Aorta (tissue), 5 donors: ENCODE results near the gene DRGX. TPM values are rescaled to one million over a fixed set of nuclear protein-coding genes. Genes with fewer than 3 reads are reported as not detected.

Source experiments
- ATAC-seq: fragments of 200-7000 bp; cut with Tn5 transposase; one replicate; pipeline ENCODE4 v1.9.1; 2022; ENCODE audit warnings: moderate library complexity; ENCODE audit not compliant: low FRiP score
- DNase-seq, 2 donors: peaks; one replicate each; pipeline ENCODE4 v3.0.0-alpha.2; 2020
- H3K27ac ChIP-seq, 2 donors: one replicate each; pipeline ENCODE4 v1.5.1; 2013; ENCODE audit warnings: low read length in 2 of 2, mild to moderate bottlenecking in 2 of 2, moderate library complexity in 2 of 2, control low read depth in 1 of 2, inconsistent platforms in 1 of 2, low read depth in 1 of 2
- H3K27me3 ChIP-seq, 2 donors: one replicate each; pipeline ENCODE4 v1.6.1; 2013; ENCODE audit warnings: control low read depth in 1 of 2, low read length in 1 of 2, mild to moderate bottlenecking in 1 of 2, moderate library complexity in 1 of 2; ENCODE audit not compliant: insufficient read depth in 2 of 2, control insufficient read depth in 1 of 2
- H3K36me3 ChIP-seq, 2 donors: one replicate each; pipeline ENCODE4 v1.6.1; 2013; ENCODE audit warnings: control low read depth in 1 of 2, low read length in 1 of 2, mild to moderate bottlenecking in 1 of 2; ENCODE audit not compliant: insufficient read depth in 2 of 2, control insufficient read depth in 1 of 2
- H3K4me1 ChIP-seq, 2 donors: one replicate each; pipeline ENCODE4 v1.6.1; 2013; ENCODE audit warnings: low read length in 2 of 2, control low read depth in 1 of 2, mild to moderate bottlenecking in 1 of 2, moderate library complexity in 1 of 2; ENCODE audit not compliant: insufficient read depth in 2 of 2, control insufficient read depth in 1 of 2
- H3K4me3 ChIP-seq, 2 donors: one replicate each; pipeline ENCODE4 v1.5.1; 2013; ENCODE audit warnings: low read length in 2 of 2, control low read depth in 1 of 2, mild to moderate bottlenecking in 1 of 2
- H3K9me3 ChIP-seq: one replicate; pipeline ENCODE4 v1.6.1; 2013; ENCODE audit warnings: mild to moderate bottlenecking, low read length; ENCODE audit not compliant: control insufficient read depth
- WGBS, 2 donors: extraction: QIAGEN DNeasy Blood & Tissue Kit; methylation state at CpG; one replicate each; pipeline ENCODE4 v1.1.7; 2013; 5-methylcytosine and 5-hydroxymethylcytosine counted together
- intact Hi-C, 2 donors: fragments of 100-400 bp; cut with DNase I; formaldehyde crosslinking; loops; one replicate each; pipeline versions ENCODE4 v1.14.2 to v1.15.0; 2022
- polyA plus RNA-seq, 2 donors: library from polyadenylated mRNA; stranded (reverse); fragments of 200-250 nt; gene quantifications; one replicate each; pipeline ENCODE4 v1.2.3, GENCODE V29; 2013
- total RNA-seq, 2 donors: library from RNA; stranded (reverse); fragmentation: NEBNext Ultra II Directional; extraction: Animal tissue kit (Norgen Biotek cat#: 25700); gene quantifications; one replicate each; pipeline ENCODE4 v1.2.1, GENCODE V29; 2021
- donor health status: healthy with polysubstance abuse.
- donor health status: Bipolar disorder and iron deficiency.
- donor health status: DM: no; HTN: no; CAD: no.
- donor health status: DM: no; HTN: no; CAD: no.
- donor health status: DM: yes; HTN: yes; CAD: no.

The DRGX gene
- total and polyA plus RNA-seq, 4 donors: not detected

- WGBS, 2 donors: 85 to 87% methylated on average over 20 of the region's 20 CpGs
These were observed 70.6 kb downstream of the DRGX start for GRCh38 chr10:49325131-49325915.

GRCh38 chr10:49324711-49325110 is 71.2 kb downstream of the DRGX start:
- DNase-seq (no peak), ATAC-seq (no peak)
- Histone ChIP-seq H3K27ac (no peak overlapping the region), H3K4me1 (no peaks in the 10 kb centered on the region), H3K27me3 (no peaks in the 10 kb centered on the region), H3K36me3 (no peaks in the 10 kb centered on the region), H3K4me3 (no peak overlapping the region), H3K9me3 (no peaks in the 10 kb centered on the region)
- intact Hi-C loops: no loop called here
- WGBS, 2 donors: 74 to 76% methylated on average over 4 of the region's 4 CpGs

More at GRCh38 chr10:49325131-49325915, 70.6 kb downstream of the DRGX start:
- intact Hi-C loops: no loop called here
- Histone ChIP-seq H3K27me3 (no peaks in the 10 kb centered on the region), H3K4me3 (no peak overlapping the region), H3K9me3 (no peaks in the 10 kb centered on the region), H3K4me1 (no peaks in the 10 kb centered on the region), H3K27ac (no peak overlapping the region), H3K36me3 (no peaks in the 10 kb centered on the region)
- ATAC-seq (no peak), DNase-seq (no peak)

GRCh38 chr10:49323896-49324270 is 72.0 kb downstream of the DRGX start:
- H3K27me3 ChIP-seq: no peaks in the 10 kb centered on the region
- 89 to 91% methylated on average over 9 of the region's 9 CpGs for WGBS, 2 donors
- no peak overlapping the region for H3K27ac ChIP-seq
- no peaks in the 10 kb centered on the region for H3K9me3 ChIP-seq
- ATAC-seq: no peak
- no peaks in the 10 kb centered on the region for H3K36me3 ChIP-seq
- no peaks in the 10 kb centered on the region for H3K4me1 ChIP-seq
- no peak for DNase-seq
- H3K4me3 ChIP-seq: no peak overlapping the region
- intact Hi-C loops: no loop called here

- ATAC-seq: no peak
- 37 to 48% methylated on average over 7 of the region's 7 CpGs for WGBS, 2 donors
- Histone ChIP-seq H3K36me3 (no peaks in the 10 kb centered on the region), H3K4me1 (no peaks in the 10 kb centered on the region), H3K4me3 (no peak overlapping the region), H3K27me3 (no peaks in the 10 kb centered on the region), H3K27ac (no peak overlapping the region), H3K9me3 (no peaks in the 10 kb centered on the region)
- intact Hi-C loops: no loop called here
- no peak for DNase-seq
These were observed 72.6 kb downstream of the DRGX start for GRCh38 chr10:49323171-49323895.

GRCh38 chr10:49322371-49323170 is 73.3 kb downstream of the DRGX start:
- Histone ChIP-seq H3K4me1 (no peaks in the 10 kb centered on the region), H3K4me3 (no peak overlapping the region), H3K9me3 (no peaks in the 10 kb centered on the region), H3K27me3 (no peaks in the 10 kb centered on the region), H3K36me3 (no peaks in the 10 kb centered on the region), H3K27ac (no peak overlapping the region)
- WGBS, 2 donors: 86 to 87% methylated on average over 26 of the region's 26 CpGs
- DNase-seq: no peak
- ATAC-seq: no peak
- intact Hi-C loops: no loop called here

GRCh38 chr10:49321021-49321420 is 74.9 kb downstream of the DRGX start:
- Histone ChIP-seq H3K27me3 (no peaks in the 10 kb centered on the region), H3K27ac (no peak overlapping the region), H3K36me3 (no peaks in the 10 kb centered on the region), H3K9me3 (no peaks in the 10 kb centered on the region), H3K4me1 (no peaks in the 10 kb centered on the region), H3K4me3 (no peak overlapping the region)
- intact Hi-C loops: no loop called here
- 49 to 57% methylated on average over 3 of the region's 3 CpGs for WGBS, 2 donors
- ATAC-seq (no peak), DNase-seq (no peak)

- intact Hi-C loops: no loop called here
These were observed 75.7 kb downstream of the DRGX start for GRCh38 chr10:49320191-49320590.

GRCh38 chr10:49319206-49319605 is 76.7 kb downstream of the DRGX start:
- H3K9me3 ChIP-seq: no peaks in the 10 kb centered on the region
- intact Hi-C loops: no loop called here
- H3K4me1 ChIP-seq: no peaks in the 10 kb centered on the region
- DNase-seq: no peak
- no peak overlapping the region for H3K4me3 ChIP-seq
- ATAC-seq: no peak
- 83 to 95% methylated on average over 1 of the region's 1 CpG for WGBS, 2 donors
- no peaks in the 10 kb centered on the region for H3K36me3 ChIP-seq
- no peak overlapping the region for H3K27ac ChIP-seq
- H3K27me3 ChIP-seq: no peaks in the 10 kb centered on the region

More at GRCh38 chr10:49320191-49320590, 75.7 kb downstream of the DRGX start:
- ATAC-seq (no peak), DNase-seq (no peak)
- Histone ChIP-seq H3K36me3 (no peaks in the 10 kb centered on the region), H3K27me3 (no peaks in the 10 kb centered on the region), H3K4me1 (no peaks in the 10 kb centered on the region), H3K27ac (no peak overlapping the region), H3K4me3 (no peak overlapping the region), H3K9me3 (no peaks in the 10 kb centered on the region)
- whole genome bisulfite sequencing, 2 donors: 92 to 95% methylated on average over 2 of the region's 2 CpGs
